Measurements from ENCODE around the gene DNAI1.

DNAI1 gene

GRCh38 chr9:34493972-34494535 lies 35.4 kb downstream of the DNAI1 start:
- peak; percentile 14 to 17 for DNase-seq

GRCh38 chr9:34496149-34496712 lies 37.6 kb downstream of the DNAI1 start:
- no peak for DNase-seq

GRCh38 chr9:34498553-34498952 lies 39.9 kb downstream of the DNAI1 start:
- no peak for DNase-seq

GRCh38 chr9:34499076-34499475 lies 40.5 kb downstream of the DNAI1 start:
- no peak for DNase-seq

GRCh38 chr9:34500623-34501267 lies 42.1 kb downstream of the DNAI1 start:
- peak; percentile 65 to 66 for DNase-seq

GRCh38 chr9:34501372-34501771 lies 42.8 kb downstream of the DNAI1 start:
- DNase-seq, result no peak

- DNase-seq, result no peak
Measured at GRCh38 chr9:34501889-34502425, 43.4 kb downstream of the DNAI1 start.

- DNase-seq, result no peak
Measured at GRCh38 chr9:34502471-34502870, 43.9 kb downstream of the DNAI1 start.

- no peak for DNase-seq
Measured at GRCh38 chr9:34502891-34503290, 44.3 kb downstream of the DNAI1 start.

GRCh38 chr9:34503406-34503805 lies 44.8 kb downstream of the DNAI1 start:
- no peak for DNase-seq

GRCh38 chr9:34505370-34506120 lies 46.9 kb downstream of the DNAI1 start:
- no peak for DNase-seq

- DNase-seq, result no peak
Measured at GRCh38 chr9:34506623-34507022, 48.0 kb downstream of the DNAI1 start.

GRCh38 chr9:34507556-34507955 lies 49.0 kb downstream of the DNAI1 start:
- DNase-seq, result no peak

- DNase-seq, result no peak
Measured at GRCh38 chr9:34507966-34508365, 49.4 kb downstream of the DNAI1 start.

- no peak for DNase-seq
Measured at GRCh38 chr9:34508463-34508862, 49.9 kb downstream of the DNAI1 start.

GRCh38 chr9:34508951-34509350 lies 50.3 kb downstream of the DNAI1 start:
- DNase-seq, result no peak

- DNase-seq, result no peak
Measured at GRCh38 chr9:34510497-34511468, 52.2 kb downstream of the DNAI1 start.

GRCh38 chr9:34512131-34513078 lies 53.8 kb downstream of the DNAI1 start:
- DNase-seq, result no peak

- no peak for DNase-seq
Measured at GRCh38 chr9:34513567-34514214, 55.1 kb downstream of the DNAI1 start.

- no peak for DNase-seq
Measured at GRCh38 chr9:34514401-34514800, 55.8 kb downstream of the DNAI1 start.

GRCh38 chr9:34514816-34515215 lies 56.2 kb downstream of the DNAI1 start:
- DNase-seq, result no peak

All from CD4-positive, alpha-beta T cell treated with Interleukin-4 for 1 hour (primary cell).